Activated CD4-positive, alpha-beta T cell treated with anti-CD3 and anti-CD28 coated beads, Interleukin-2, Interleukin-4, amounts not matched to agents 100 ng/mL and 50 ng/mL, durations not matched to agents 16 hours and 8 hours (primary cell): ENCODE results near the gene IFT27.

Source experiments
- DNase-seq: peaks from one replicate; pipeline ENCODE4 v3.0.0-alpha.2; 2020; ENCODE audit warnings: low spot score

The IFT27 gene

GRCh38 chr22:36775964-36776669 lies at the start of gene IFT27:
Gene IFT27, minus strand, starts transcription at chr22:36776119. Its CDS starts 412 bp downstream, at chr22:36775707.
- peak; percentile 100 for DNase-seq

- DNase-seq: no peak
These were observed 48.7 kb upstream of the IFT27 start for GRCh38 chr22:36824655-36825054.

GRCh38 chr22:36823186-36823839 lies 47.4 kb upstream of the IFT27 start:
- no peak for DNase-seq

GRCh38 chr22:36822581-36822980 lies 46.7 kb upstream of the IFT27 start:
- DNase-seq: no peak

- no peak for DNase-seq
These were observed 43.2 kb upstream of the IFT27 start for GRCh38 chr22:36819112-36819511.

GRCh38 chr22:36818010-36818642 lies 42.2 kb upstream of the IFT27 start:
- DNase-seq: no peak

- DNase-seq: no peak
These were observed 41.6 kb upstream of the IFT27 start for GRCh38 chr22:36817525-36817848.

- DNase-seq: no peak
These were observed 41.0 kb upstream of the IFT27 start, which contains the start of gene PVALB for GRCh38 chr22:36816636-36817524. Gene PVALB, minus strand, starts transcription at chr22:36817035. Its CDS starts 30 bp downstream, at chr22:36817005.

- no peak for DNase-seq
These were observed 40.4 kb upstream of the IFT27 start for GRCh38 chr22:36816339-36816635.

- no peak for DNase-seq
These were observed 39.8 kb upstream of the IFT27 start for GRCh38 chr22:36815558-36816338.

GRCh38 chr22:36814801-36815200 lies 38.9 kb upstream of the IFT27 start:
- DNase-seq: no peak

- DNase-seq: no peak
These were observed 35.3 kb upstream of the IFT27 start for GRCh38 chr22:36811094-36811800.

- DNase-seq: no peak
These were observed 33.4 kb upstream of the IFT27 start for GRCh38 chr22:36809351-36809750.

- no peak for DNase-seq
These were observed 32.9 kb upstream of the IFT27 start for GRCh38 chr22:36808721-36809344.

GRCh38 chr22:36807627-36808026 lies 31.7 kb upstream of the IFT27 start:
- DNase-seq: no peak

GRCh38 chr22:36806835-36807234 lies 30.9 kb upstream of the IFT27 start:
- no peak for DNase-seq

GRCh38 chr22:36803358-36803757 lies 27.4 kb upstream of the IFT27 start:
- DNase-seq: no peak

GRCh38 chr22:36798674-36799066 lies 22.8 kb upstream of the IFT27 start:
- no peak for DNase-seq

- DNase-seq: no peak
These were observed 22.2 kb upstream of the IFT27 start for GRCh38 chr22:36797911-36798673.

GRCh38 chr22:36797374-36797773 lies 21.5 kb upstream of the IFT27 start:
- DNase-seq: no peak
